Activated naive CD4-positive, alpha-beta T cell treated with anti-CD3 and anti-CD28 coated beads, Interleukin-2, amount 10 ng/mL, durations not matched to agents 5 hours and 36 hours (primary cell): ENCODE measurements around the gene GPRIN1. TPM values are rescaled to one million over a fixed set of nuclear protein-coding genes. Genes with fewer than 3 reads are reported as not detected.

Experiments
- microRNA-seq: library from miRNA; unstranded; fragments of <30 nt; microRNA quantifications from one replicate; pipeline ENCODE4 v1.2.0, GENCODE V29; 2022; ENCODE audit warnings: borderline microRNAs expressed, borderline replicate concordance
- total RNA-seq, 2 experiments: library from RNA; stranded (reverse); gene quantifications; one replicate each; pipeline ENCODE4 v1.2.3, GENCODE V29; 2021

Gene GPRIN1
- total RNA-seq = 1 to 10 TPM; 2.2 to 2.3 TPM

DNA sequence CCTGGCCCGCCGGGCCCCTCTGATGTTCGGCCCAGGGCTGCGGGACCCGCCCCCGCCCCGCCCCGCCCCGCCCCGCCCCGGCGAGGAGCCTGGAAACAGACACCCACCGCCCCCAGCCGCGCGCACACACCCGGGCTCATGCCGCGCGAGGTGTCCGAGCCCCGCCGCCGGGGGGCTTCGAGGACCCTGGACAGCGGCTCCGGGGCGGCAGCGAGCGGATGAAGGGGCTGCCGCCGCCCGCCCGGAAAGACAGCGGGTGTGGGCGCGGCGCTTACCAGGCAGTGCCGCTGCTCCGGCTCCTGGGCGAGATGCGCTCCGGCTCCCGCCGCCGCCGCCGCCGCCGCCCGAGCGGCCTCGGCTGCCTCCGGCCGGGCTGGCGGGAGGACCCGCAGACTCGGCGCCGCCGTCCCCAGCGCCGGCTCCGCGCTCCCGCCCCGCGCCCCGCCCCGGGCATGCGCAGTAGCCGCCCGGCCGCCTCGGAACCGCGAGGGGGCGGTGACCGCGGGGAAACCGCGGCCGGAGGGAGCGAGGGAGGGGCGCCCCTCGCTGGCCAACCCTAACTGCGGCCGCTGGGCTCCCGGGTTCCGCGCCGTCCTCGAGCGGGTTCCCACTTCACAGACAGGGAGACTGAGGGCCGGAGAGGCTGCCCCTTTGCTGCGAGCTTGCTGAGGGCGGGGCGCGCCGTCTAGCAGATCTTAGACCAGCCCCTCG lies at the start of gene GPRIN1:
TSS of gene GPRIN1 (minus strand) at position 433 of the 711 bp plus-strand sequence. CDS start 10,322 bp downstream, outside the sequence.

DNA sequence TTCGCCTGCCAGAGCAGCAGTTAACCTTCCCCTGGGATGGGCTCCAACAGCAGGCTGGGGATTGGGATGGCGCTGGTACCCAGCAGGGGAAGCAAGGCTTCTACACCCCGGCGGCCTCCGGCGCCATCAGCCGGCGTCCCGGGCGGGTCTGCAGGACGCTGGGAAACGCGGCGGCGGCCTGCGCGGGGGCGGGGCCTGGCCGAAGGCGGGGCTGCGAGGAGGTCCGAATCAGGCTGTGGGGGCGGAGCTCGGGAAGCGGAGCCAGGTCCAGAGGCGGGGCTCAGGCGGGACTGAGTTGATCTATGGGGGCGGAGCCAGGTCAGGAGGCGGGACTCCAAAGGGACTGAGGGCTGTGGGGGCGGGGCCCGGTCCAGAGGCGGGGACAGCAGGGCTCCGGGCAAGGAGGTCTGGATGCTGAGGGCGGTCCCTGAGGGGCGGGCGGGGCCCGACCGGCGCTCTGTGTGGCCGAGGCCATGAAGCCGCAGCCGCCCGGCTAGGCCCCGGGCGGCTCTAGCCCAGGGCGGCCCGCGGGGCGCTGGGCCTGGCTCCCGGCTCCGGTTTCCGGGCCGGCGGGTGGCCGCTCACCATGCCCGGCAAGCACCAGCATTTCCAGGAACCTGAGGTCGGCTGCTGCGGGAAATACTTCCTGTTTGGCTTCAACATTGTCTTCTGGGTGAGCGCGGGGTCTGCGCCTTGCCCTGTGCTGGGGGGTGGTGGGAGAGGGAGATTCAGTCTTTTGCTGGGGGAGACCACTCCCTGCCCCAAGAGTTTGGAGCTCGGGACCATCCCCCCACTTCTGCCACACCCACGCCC lies 37.3 kb upstream of the GPRIN1 start, which contains the start of gene TSPAN17:
TSS of gene TSPAN17 (plus strand) at position 455 of the 813 bp plus-strand sequence. CDS start at position 587, 132 bp downstream.

DNA sequence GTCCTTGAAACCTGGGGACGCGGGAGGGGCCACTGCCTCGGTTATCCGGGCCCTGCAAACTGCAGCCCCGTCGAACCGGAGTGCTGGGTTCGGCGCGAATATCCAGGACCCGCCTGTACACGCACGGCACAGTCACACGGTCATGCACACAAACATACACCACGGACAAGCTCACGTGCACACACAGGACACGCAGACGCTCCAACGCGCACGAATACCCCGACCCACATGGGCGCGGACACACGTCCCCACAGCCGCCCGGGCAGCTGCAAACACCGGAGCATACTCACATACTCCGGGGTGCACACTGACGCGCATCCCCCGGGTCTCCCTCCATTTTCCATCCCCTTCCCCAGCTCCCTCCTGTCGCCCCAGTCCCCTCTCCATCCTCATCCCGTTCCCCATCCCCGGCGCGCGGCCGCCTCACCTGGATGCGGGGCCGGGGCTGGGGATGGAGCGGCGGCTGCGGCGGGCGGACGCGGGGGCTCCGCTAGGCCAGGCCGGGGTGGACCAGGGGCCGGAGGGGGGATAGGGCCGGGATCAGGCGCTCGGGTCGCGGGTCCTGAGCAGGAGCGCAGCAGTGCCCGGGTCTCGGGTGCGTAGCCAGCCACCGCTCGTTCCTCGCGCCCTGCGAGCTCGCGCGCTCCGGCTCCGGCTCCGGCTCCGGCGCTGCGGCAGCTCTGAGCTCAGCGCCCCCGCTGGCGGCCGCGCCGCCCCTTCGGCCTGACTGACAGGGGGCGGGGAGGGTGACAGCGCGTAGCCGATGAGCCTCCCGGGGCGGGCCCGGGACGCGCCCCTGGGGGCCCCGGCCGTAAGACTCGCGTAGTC lies 20.1 kb upstream of the GPRIN1 start, which contains the start of the genes EIF4E1B and SNCB:
TSS of gene EIF4E1B (plus strand) at position 823 of the 828 bp plus-strand sequence. CDS start 12,113 bp downstream, outside the sequence.
TSS of gene SNCB (minus strand) at position 682 of the 828 bp plus-strand sequence. CDS start 880 bp downstream, outside the sequence.

DNA sequence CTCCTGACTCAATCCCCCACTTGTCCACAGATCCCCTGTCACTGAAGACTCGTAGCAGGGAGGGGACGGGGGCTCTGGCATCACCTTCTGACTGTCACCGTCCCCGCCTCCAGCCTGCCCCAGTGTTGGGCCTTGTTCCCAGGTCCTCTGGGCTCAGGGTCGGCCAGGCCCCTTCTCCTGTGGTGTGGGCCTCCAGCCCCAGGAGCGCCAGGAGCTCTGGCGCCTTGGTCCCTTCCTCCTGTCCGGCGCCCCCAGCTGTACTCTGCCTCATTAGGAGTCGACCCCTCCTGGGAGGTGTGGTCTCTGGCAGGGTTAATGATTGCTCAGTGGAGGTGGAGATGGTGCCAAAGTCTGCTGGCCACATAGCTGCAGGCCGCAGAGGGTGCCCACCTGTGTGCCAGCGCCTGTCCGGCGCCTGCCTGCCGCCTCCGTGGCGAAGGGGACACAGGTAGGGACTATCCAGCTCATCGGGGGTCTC lies 61.0 kb downstream of the GPRIN1 start, which contains the start of gene CDHR2:
TSS of gene CDHR2 (plus strand) at position 376 of the 478 bp plus-strand sequence. CDS start 16,011 bp downstream, outside the sequence.

Small RNAs within 50 kb of the gene (microRNA-seq; reads per million reads assigned to microRNA genes)
- not detected for gene MIR4281

Other genes starting within 250 kb of the GPRIN1 start
- 10 to 100 TPM; 50.8 to 51.1 TPM for gene KIAA1191, start 248.4 kb downstream of the GPRIN1 start, total RNA-seq
- 10 to 100 TPM; 11.6 to 15.9 TPM for gene ARL10, start 244.7 kb downstream of the GPRIN1 start, total RNA-seq
- gene NOP16, start 221.6 kb downstream of the GPRIN1 start, total RNA-seq = 10 to 100 TPM; 29.3 to 29.7 TPM
- 100 to 1,000 TPM; 185 to 189 TPM for gene HIGD2A, start 221.4 kb downstream of the GPRIN1 start, total RNA-seq
- 10 to 100 TPM; 54.6 to 58.6 TPM for gene CLTB, start 193.6 kb downstream of the GPRIN1 start, total RNA-seq
- 10 to 100 TPM; 32.6 to 34.7 TPM for gene FAF2, start 161.8 kb downstream of the GPRIN1 start, total RNA-seq
- gene RNF44, start 72.8 kb downstream of the GPRIN1 start, total RNA-seq = 100 to 1,000 TPM; 161 to 165 TPM
- 1 to 10 TPM; 1.9 to 2.1 TPM for gene CDHR2, start 60.8 kb downstream of the GPRIN1 start, total RNA-seq
- not detected for gene SNCB, start 20.4 kb upstream of the GPRIN1 start, total RNA-seq
- gene EIF4E1B, start 20.5 kb upstream of the GPRIN1 start, total RNA-seq = not detected
- gene TSPAN17, start 37.3 kb upstream of the GPRIN1 start, total RNA-seq = 10 to 100 TPM; 44.6 to 48.0 TPM
- gene UNC5A, start 200.4 kb upstream of the GPRIN1 start, total RNA-seq = not detected